ENCODE data around the gene NRAP. TPM values are rescaled to one million over a fixed set of nuclear protein-coding genes. Genes with fewer than 3 reads are reported as not detected.

Gene NRAP
- total RNA-seq, 6 donors from 2014 or later, result 0.11 TPM; not detected in 5

- no peaks in the 10 kb centered on the region for H3K27me3 ChIP-seq
- H3K36me3 ChIP-seq, result no peaks in the 10 kb centered on the region
- ATAC-seq (ENCODE audit: low FRiP score in 2 of 2) (no peak), DNase-seq (no peak)
- H3K9me3 ChIP-seq, result no peaks in the 10 kb centered on the region
- no peaks in the 10 kb centered on the region for H3K4me1 ChIP-seq
- WGBS, 2 donors, result 63 to 69% methylated on average over 5 of the region's 5 CpGs
- H3K4me3 ChIP-seq, result no peak overlapping the region
- H3K27ac ChIP-seq, result no peak overlapping the region
- TF ChIP-seq EP300 (IDR thresholded peaks at IDR 0.05) (no peak), POLR2A (IDR thresholded peaks at IDR 0.05) (no peak)
Observed at GRCh38 chr10:113626809-113627355, 37.0 kb downstream of the NRAP start.

GRCh38 chr10:113625461-113626186, 38.2 kb downstream of the NRAP start:
- no peak for TF ChIP-seq POLR2AphosphoS5 (IDR thresholded peaks at IDR 0.05)
- no peak for TF ChIP-seq EP300 (IDR thresholded peaks at IDR 0.05)
- TF ChIP-seq POLR2A (IDR thresholded peaks at IDR 0.05), result no peak
- TF ChIP-seq CTCF (IDR thresholded peaks at IDR 0.05), result no peak
- no peaks in the 10 kb centered on the region for H3K36me3 ChIP-seq
- H3K27ac ChIP-seq, result no peak overlapping the region
- no peak for ATAC-seq (ENCODE audit: low FRiP score in 2 of 2)
- H3K9me3 ChIP-seq, result no peaks in the 10 kb centered on the region
- no peaks in the 10 kb centered on the region for H3K27me3 ChIP-seq
- H3K4me3 ChIP-seq, result no peak overlapping the region
- no peaks in the 10 kb centered on the region for H3K4me1 ChIP-seq
- WGBS, 2 donors, result 81 to 93% methylated on average over 6 to 10 of the region's 10 CpGs
- DNase-seq, result no peak

- Histone ChIP-seq H3K27ac (no peak overlapping the region), H3K4me1 (no peaks in the 10 kb centered on the region), H3K27me3 (no peaks in the 10 kb centered on the region), H3K36me3 (no peaks in the 10 kb centered on the region), H3K9me3 (no peaks in the 10 kb centered on the region), H3K4me3 (no peak overlapping the region)
- 66 to 75% methylated on average over 4 of the region's 4 CpGs for WGBS, 2 donors
- TF ChIP-seq POLR2A (IDR thresholded peaks at IDR 0.05) (no peak), EP300 (IDR thresholded peaks at IDR 0.05) (no peak), POLR2AphosphoS5 (IDR thresholded peaks at IDR 0.05) (no peak), CTCF (IDR thresholded peaks at IDR 0.05) (no peak)
- ATAC-seq (ENCODE audit: low FRiP score in 2 of 2) (no peak), DNase-seq (no peak)
Observed at GRCh38 chr10:113622831-113623230, 41.0 kb downstream of the NRAP start.

GRCh38 chr10:113621799-113622198, 42.0 kb downstream of the NRAP start:
- no peaks in the 10 kb centered on the region for H3K9me3 ChIP-seq
- no peak overlapping the region for H3K4me3 ChIP-seq
- no peak overlapping the region for H3K27ac ChIP-seq
- H3K27me3 ChIP-seq, result peaks cover 0 to 4% (median 0%) of the 10 kb centered on the region in 4 donors
- WGBS, 2 donors, result 85 to 91% methylated on average over 8 of the region's 8 CpGs
- H3K36me3 ChIP-seq, result no peaks in the 10 kb centered on the region
- no peak for DNase-seq
- no peak for ATAC-seq (ENCODE audit: low FRiP score in 2 of 2)
- TF ChIP-seq EP300 (IDR thresholded peaks at IDR 0.05), result no peak
- TF ChIP-seq CTCF (IDR thresholded peaks at IDR 0.05), result no peak
- no peak for TF ChIP-seq POLR2AphosphoS5 (IDR thresholded peaks at IDR 0.05)
- no peak for TF ChIP-seq POLR2A (IDR thresholded peaks at IDR 0.05)
- H3K4me1 ChIP-seq, result no peaks in the 10 kb centered on the region

GRCh38 chr10:113620936-113621335, 42.9 kb downstream of the NRAP start:
- H3K9me3 ChIP-seq, result no peaks in the 10 kb centered on the region
- no peaks in the 10 kb centered on the region for H3K36me3 ChIP-seq
- 92 to 94% methylated on average over 9 of the region's 9 CpGs for WGBS, 2 donors
- DNase-seq (no peak), ATAC-seq (ENCODE audit: low FRiP score in 2 of 2) (no peak)
- no peaks in the 10 kb centered on the region for H3K4me1 ChIP-seq
- H3K27ac ChIP-seq, result no peak overlapping the region
- TF ChIP-seq EP300 (IDR thresholded peaks at IDR 0.05), result no peak
- no peak for TF ChIP-seq POLR2AphosphoS5 (IDR thresholded peaks at IDR 0.05)
- no peak for TF ChIP-seq POLR2A (IDR thresholded peaks at IDR 0.05)
- no peak for TF ChIP-seq CTCF (IDR thresholded peaks at IDR 0.05)
- no peak overlapping the region for H3K4me3 ChIP-seq
- H3K27me3 ChIP-seq, result peaks cover 0 to 5% (median 0%) of the 10 kb centered on the region in 4 donors
